ENCODE measurements around the gene TMEM87B. TPM values are rescaled to one million over a fixed set of nuclear protein-coding genes. Genes with fewer than 3 reads are reported as not detected.

The TMEM87B gene
- total RNA-seq, 1 experiment from 2014 or later, result 21.8 TPM

GRCh38 chr2:112147382-112148168, 92.5 kb downstream of the TMEM87B start:
- BruUV-seq (replicated peaks), result no TSS peak
- ChIA-PET POLR2A (ENCODE audit: low non-redundant PET) (no interaction called here), CTCF (no interaction called here)
- intact Hi-C loops (cut with micrococcal nuclease; ENCODE audit: unreplicated experiment), result no loop called here
- Histone ChIP-seq H3K27ac (ENCODE audit: low read depth, low read length, poor library complexity, severe bottlenecking) (no peak overlapping the region), H3K9me3 (ENCODE audit: low read depth, low read length, poor library complexity, severe bottlenecking) (no peaks in the 10 kb centered on the region), H3K4me3 (ENCODE audit: low read depth, low read length, poor library complexity, severe bottlenecking) (no peak overlapping the region), H3K27me3 (replicated peaks; ENCODE audit: insufficient read depth, low read depth, low read length, poor library complexity) (no peaks in the 10 kb centered on the region), H3K4me1 (ENCODE audit: insufficient read depth, low read length, poor library complexity, severe bottlenecking) (no peaks in the 10 kb centered on the region), H3K36me3 (ENCODE audit: insufficient read depth, low read length, poor library complexity, severe bottlenecking) (no peaks in the 10 kb centered on the region)
- no peak for DNase-seq (ENCODE audit: low spot score)
- no peak for TF ChIP-seq EZH2 (IDR thresholded peaks at IDR 0.05; ENCODE audit: borderline replicate concordance, low read depth, low read length, poor library complexity, severe bottlenecking)
- no peak for TF ChIP-seq CTCF (conservative IDR thresholded peaks at IDR 0.05; ENCODE audit: low read depth, low read length)

GRCh38 chr2:112148477-112148876, 93.4 kb downstream of the TMEM87B start:
- no peak overlapping the region for H3K4me3 ChIP-seq (ENCODE audit: low read depth, low read length, poor library complexity, severe bottlenecking)
- ChIA-PET CTCF (no interaction called here), POLR2A (ENCODE audit: low non-redundant PET) (no interaction called here)
- no peaks in the 10 kb centered on the region for H3K4me1 ChIP-seq (ENCODE audit: insufficient read depth, low read length, poor library complexity, severe bottlenecking)
- no peaks in the 10 kb centered on the region for H3K9me3 ChIP-seq (ENCODE audit: low read depth, low read length, poor library complexity, severe bottlenecking)
- no TSS peak for BruUV-seq (replicated peaks)
- no peaks in the 10 kb centered on the region for H3K27me3 ChIP-seq (replicated peaks; ENCODE audit: insufficient read depth, low read depth, low read length, poor library complexity)
- H3K36me3 ChIP-seq (ENCODE audit: insufficient read depth, low read length, poor library complexity, severe bottlenecking), result no peaks in the 10 kb centered on the region
- intact Hi-C loops (cut with micrococcal nuclease; ENCODE audit: unreplicated experiment), result no loop called here
- TF ChIP-seq CTCF (conservative IDR thresholded peaks at IDR 0.05; ENCODE audit: low read depth, low read length), result no peak
- TF ChIP-seq EZH2 (IDR thresholded peaks at IDR 0.05; ENCODE audit: borderline replicate concordance, low read depth, low read length, poor library complexity, severe bottlenecking), result no peak
- no peak overlapping the region for H3K27ac ChIP-seq (ENCODE audit: low read depth, low read length, poor library complexity, severe bottlenecking)
- no peak for DNase-seq (ENCODE audit: low spot score)

- CTCF ChIA-PET, result no interaction called here
- POLR2A ChIA-PET (ENCODE audit: low non-redundant PET), result no interaction called here
- TF ChIP-seq EZH2 (IDR thresholded peaks at IDR 0.05; ENCODE audit: borderline replicate concordance, low read depth, low read length, poor library complexity, severe bottlenecking), result no peak
- TF ChIP-seq CTCF (conservative IDR thresholded peaks at IDR 0.05; ENCODE audit: low read depth, low read length), result no peak
- Histone ChIP-seq H3K27me3 (replicated peaks; ENCODE audit: insufficient read depth, low read depth, low read length, poor library complexity) (no peaks in the 10 kb centered on the region), H3K36me3 (ENCODE audit: insufficient read depth, low read length, poor library complexity, severe bottlenecking) (no peaks in the 10 kb centered on the region), H3K4me3 (ENCODE audit: low read depth, low read length, poor library complexity, severe bottlenecking) (no peak overlapping the region), H3K27ac (ENCODE audit: low read depth, low read length, poor library complexity, severe bottlenecking) (no peak overlapping the region), H3K9me3 (ENCODE audit: low read depth, low read length, poor library complexity, severe bottlenecking) (no peaks in the 10 kb centered on the region), H3K4me1 (ENCODE audit: insufficient read depth, low read length, poor library complexity, severe bottlenecking) (no peaks in the 10 kb centered on the region)
- intact Hi-C loops (cut with micrococcal nuclease; ENCODE audit: unreplicated experiment), result no loop called here
- no peak for DNase-seq (ENCODE audit: low spot score)
- BruUV-seq (replicated peaks), result no TSS peak
These were observed 94.1 kb downstream of the TMEM87B start for GRCh38 chr2:112149194-112149593.

Data from A673 (cell line).